SK-N-SH (cell line): Measurements from ENCODE around the gene MYO16.

Experiments used
- EP300 ChIP-seq, 2 experiments: IDR thresholded peaks; 2 replicates each; pipeline versions ENCODE4 v1.4.0 to v1.6.1; 2012; ENCODE audit warnings: borderline replicate concordance in 1 of 2, low read depth in 1 of 2, low read length in 1 of 2
- EZH2phosphoT487 ChIP-seq: fragments of 200-600 bp; sonication (generic); IDR thresholded peaks from 2 replicates; pipeline ENCODE4 v1.6.1; 2017; ENCODE audit warnings: low read depth, mixed run types, mild to moderate bottlenecking, antibody characterized with exemption, moderate library complexity, borderline replicate concordance
- FOXM1 ChIP-seq: IDR thresholded peaks from 2 replicates; pipeline ENCODE4 v1.4.0; 2012; ENCODE audit warnings: low read depth, mild to moderate bottlenecking
- GABPA ChIP-seq: IDR thresholded peaks from 2 replicates; pipeline ENCODE4 v1.4.0; 2012; ENCODE audit warnings: low read depth, mild to moderate bottlenecking
- JUND ChIP-seq: IDR thresholded peaks from 2 replicates; pipeline ENCODE4 v1.4.0; 2012
- POLR2AphosphoS5 ChIP-seq: IDR thresholded peaks from 2 replicates; pipeline ENCODE4 v1.6.1; 2012; ENCODE audit warnings: low read depth, low read length
- RFX5 ChIP-seq: IDR thresholded peaks from 2 replicates; pipeline ENCODE4 v1.6.1; 2012; ENCODE audit warnings: mild to moderate bottlenecking, improper control_type of control experiment, low read length
- SMC3 ChIP-seq: IDR thresholded peaks from 2 replicates; pipeline ENCODE4 v1.6.1; 2012; ENCODE audit warnings: low read depth, low read length, improper control_type of control experiment
- TAF1 ChIP-seq: IDR thresholded peaks from 2 replicates; pipeline ENCODE4 v1.6.1; 2012; ENCODE audit warnings: low read depth, mild to moderate bottlenecking, low read length, moderate library complexity, borderline replicate concordance
- TCF12 ChIP-seq: IDR thresholded peaks from 2 replicates; pipeline ENCODE4 v1.4.0; 2012
- YY1 ChIP-seq: IDR thresholded peaks from 2 replicates; pipeline ENCODE4 v1.4.0; 2012; ENCODE audit warnings: low read depth, mild to moderate bottlenecking
- TF ChIP-seq, protein P1 (sequence below): fragments of 200-600 bp; sonication (generic); IDR thresholded peaks from 2 replicates; pipeline ENCODE4 v1.6.1; 2017; ENCODE audit warnings: antibody characterized with exemption, mild to moderate bottlenecking, moderate library complexity
- TF ChIP-seq, protein P2 (sequence below): IDR thresholded peaks from 2 replicates; pipeline ENCODE4 v1.4.0; 2012; ENCODE audit warnings: low read depth, borderline replicate concordance
- TF ChIP-seq, protein P3 (sequence below): IDR thresholded peaks from 2 replicates; pipeline ENCODE4 v1.6.1; 2012; ENCODE audit warnings: mild to moderate bottlenecking, low read depth, low read length, moderate library complexity

DNA sequence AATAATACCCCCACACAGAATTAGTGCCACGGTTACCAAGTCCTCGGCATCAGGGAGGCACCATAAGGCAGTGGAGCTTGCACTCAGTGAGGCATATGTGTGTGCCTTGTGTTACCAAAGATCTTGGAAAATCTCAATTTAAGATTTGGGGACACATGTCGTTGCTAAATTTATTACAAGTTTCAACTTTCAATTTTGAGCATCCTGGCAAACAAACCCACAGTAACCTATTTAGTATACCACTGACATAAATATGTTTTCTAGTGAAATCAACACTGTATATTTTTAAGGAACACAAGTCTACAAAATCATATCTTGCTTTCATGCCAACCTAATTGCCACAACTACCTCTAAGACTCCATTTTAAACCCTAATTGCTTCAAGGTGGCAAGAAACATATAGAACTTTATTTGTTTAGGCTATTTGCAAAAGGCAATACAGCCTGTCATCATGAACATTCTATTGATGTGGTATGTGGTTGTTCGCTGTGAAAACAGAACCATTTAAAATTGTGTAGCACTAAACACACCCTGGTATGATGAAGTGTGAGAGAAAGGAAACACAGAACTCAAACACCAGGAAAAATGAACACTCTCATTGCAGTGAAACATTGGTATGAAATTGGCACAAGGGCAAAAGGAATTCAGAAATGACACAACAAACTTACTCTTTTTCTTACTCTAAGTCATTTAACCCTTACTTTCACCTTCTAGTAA is 625.9 kb downstream of the MYO16 start:
- TF ChIP-seq YY1 (no peak), POLR2AphosphoS5 (no peak), EZH2phosphoT487 (no peak), TCF12 (no peak), EP300 (IDR thresholded peaks at IDR 0.05; ENCODE audit: borderline replicate concordance in 1 of 2, low read depth in 1 of 2, low read length in 1 of 2) (no peak), RFX5 (no peak), SMC3 (no peak), JUND (no peak), TAF1 (no peak), GABPA (no peak), FOXM1 (no peak)
- TF ChIP-seq, protein P1, sequence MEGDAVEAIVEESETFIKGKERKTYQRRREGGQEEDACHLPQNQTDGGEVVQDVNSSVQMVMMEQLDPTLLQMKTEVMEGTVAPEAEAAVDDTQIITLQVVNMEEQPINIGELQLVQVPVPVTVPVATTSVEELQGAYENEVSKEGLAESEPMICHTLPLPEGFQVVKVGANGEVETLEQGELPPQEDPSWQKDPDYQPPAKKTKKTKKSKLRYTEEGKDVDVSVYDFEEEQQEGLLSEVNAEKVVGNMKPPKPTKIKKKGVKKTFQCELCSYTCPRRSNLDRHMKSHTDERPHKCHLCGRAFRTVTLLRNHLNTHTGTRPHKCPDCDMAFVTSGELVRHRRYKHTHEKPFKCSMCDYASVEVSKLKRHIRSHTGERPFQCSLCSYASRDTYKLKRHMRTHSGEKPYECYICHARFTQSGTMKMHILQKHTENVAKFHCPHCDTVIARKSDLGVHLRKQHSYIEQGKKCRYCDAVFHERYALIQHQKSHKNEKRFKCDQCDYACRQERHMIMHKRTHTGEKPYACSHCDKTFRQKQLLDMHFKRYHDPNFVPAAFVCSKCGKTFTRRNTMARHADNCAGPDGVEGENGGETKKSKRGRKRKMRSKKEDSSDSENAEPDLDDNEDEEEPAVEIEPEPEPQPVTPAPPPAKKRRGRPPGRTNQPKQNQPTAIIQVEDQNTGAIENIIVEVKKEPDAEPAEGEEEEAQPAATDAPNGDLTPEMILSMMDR, result no peak
- TF ChIP-seq, protein P2, sequence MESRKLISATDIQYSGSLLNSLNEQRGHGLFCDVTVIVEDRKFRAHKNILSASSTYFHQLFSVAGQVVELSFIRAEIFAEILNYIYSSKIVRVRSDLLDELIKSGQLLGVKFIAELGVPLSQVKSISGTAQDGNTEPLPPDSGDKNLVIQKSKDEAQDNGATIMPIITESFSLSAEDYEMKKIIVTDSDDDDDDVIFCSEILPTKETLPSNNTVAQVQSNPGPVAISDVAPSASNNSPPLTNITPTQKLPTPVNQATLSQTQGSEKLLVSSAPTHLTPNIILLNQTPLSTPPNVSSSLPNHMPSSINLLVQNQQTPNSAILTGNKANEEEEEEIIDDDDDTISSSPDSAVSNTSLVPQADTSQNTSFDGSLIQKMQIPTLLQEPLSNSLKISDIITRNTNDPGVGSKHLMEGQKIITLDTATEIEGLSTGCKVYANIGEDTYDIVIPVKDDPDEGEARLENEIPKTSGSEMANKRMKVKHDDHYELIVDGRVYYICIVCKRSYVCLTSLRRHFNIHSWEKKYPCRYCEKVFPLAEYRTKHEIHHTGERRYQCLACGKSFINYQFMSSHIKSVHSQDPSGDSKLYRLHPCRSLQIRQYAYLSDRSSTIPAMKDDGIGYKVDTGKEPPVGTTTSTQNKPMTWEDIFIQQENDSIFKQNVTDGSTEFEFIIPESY, result no peak
- TF ChIP-seq, protein P3, sequence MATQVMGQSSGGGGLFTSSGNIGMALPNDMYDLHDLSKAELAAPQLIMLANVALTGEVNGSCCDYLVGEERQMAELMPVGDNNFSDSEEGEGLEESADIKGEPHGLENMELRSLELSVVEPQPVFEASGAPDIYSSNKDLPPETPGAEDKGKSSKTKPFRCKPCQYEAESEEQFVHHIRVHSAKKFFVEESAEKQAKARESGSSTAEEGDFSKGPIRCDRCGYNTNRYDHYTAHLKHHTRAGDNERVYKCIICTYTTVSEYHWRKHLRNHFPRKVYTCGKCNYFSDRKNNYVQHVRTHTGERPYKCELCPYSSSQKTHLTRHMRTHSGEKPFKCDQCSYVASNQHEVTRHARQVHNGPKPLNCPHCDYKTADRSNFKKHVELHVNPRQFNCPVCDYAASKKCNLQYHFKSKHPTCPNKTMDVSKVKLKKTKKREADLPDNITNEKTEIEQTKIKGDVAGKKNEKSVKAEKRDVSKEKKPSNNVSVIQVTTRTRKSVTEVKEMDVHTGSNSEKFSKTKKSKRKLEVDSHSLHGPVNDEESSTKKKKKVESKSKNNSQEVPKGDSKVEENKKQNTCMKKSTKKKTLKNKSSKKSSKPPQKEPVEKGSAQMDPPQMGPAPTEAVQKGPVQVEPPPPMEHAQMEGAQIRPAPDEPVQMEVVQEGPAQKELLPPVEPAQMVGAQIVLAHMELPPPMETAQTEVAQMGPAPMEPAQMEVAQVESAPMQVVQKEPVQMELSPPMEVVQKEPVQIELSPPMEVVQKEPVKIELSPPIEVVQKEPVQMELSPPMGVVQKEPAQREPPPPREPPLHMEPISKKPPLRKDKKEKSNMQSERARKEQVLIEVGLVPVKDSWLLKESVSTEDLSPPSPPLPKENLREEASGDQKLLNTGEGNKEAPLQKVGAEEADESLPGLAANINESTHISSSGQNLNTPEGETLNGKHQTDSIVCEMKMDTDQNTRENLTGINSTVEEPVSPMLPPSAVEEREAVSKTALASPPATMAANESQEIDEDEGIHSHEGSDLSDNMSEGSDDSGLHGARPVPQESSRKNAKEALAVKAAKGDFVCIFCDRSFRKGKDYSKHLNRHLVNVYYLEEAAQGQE, result no peak
